IPS DF 19.7 (cell line): ENCODE data around the gene CLCN7.

Experiments used
- DNase-seq: peaks from one replicate; pipeline ENCODE4 v3.0.0-alpha.2; 2013; ENCODE audit warnings: low read depth, low spot score

Gene CLCN7

DNA sequence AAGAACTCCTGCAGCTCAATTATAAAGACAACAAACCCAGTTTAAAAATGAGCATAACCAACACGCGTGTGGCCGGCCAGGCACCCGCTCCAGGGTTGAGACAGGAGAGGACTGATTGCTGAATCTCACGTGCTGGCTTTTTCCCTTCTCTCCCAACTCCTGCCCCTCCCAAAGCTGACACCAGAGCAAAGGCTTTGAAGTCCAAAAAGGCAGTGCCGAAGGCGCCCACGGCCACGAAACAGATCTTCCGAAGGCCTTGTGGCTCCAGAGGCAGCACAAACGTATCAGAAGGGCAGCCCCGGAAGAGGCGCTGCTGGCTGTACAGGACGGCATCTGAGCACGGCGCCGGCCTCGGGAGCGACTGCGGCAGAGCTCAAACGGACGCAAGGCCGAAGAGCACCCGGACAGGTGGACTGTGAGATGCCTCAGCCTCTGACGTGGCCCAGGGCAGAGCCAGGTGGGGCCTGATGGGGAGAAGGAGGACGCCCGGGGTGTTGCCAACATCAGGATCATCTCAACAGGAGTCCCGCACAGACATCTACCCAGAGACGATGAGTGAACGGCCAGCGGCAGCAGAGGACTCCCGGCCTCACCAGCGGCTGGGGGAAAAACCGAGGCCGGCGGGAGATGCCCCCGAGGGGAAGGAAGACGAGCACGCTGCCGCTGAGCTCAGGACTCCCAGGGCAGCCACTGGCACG, 10.5 kb downstream of the CLCN7 start:
- DNase-seq, result no peak

DNA sequence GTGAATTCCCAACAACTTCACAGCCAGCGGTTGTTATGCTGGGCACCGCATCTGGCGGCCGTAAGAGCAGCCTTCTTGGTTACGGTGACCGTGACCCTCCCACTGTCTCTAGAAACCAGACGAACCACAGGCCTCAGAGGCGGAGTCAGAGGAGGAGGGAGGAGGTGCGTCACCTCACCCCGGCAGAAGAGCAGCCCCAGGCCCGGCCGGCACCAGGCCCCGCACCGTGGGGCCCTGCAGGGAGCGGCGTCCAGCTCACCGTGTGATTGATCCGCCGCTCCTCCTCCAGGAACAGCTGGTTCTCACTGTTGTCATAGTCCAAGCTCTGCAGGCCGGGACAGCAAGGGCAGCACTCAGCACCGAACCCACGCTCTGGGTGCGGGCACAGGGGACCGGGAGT, 13.7 kb downstream of the CLCN7 start:
- DNase-seq, result no peak

GRCh38 chr16:1460602-1461138, 14.2 kb downstream of the CLCN7 start:
- no peak for DNase-seq

- DNase-seq, result no peak
These were observed 14.9 kb downstream of the CLCN7 start for GRCh38 chr16:1459967-1460366.

- no peak for DNase-seq
These were observed 15.9 kb downstream of the CLCN7 start for GRCh38 chr16:1458977-1459341.

GRCh38 chr16:1458336-1458976, 16.4 kb downstream of the CLCN7 start:
- no peak for DNase-seq

GRCh38 chr16:1457489-1458245, 17.2 kb downstream of the CLCN7 start:
- DNase-seq, result no peak

GRCh38 chr16:1456951-1457350, 17.9 kb downstream of the CLCN7 start:
- no peak for DNase-seq

GRCh38 chr16:1455190-1456171, 19.3 kb downstream of the CLCN7 start:
- DNase-seq, result no peak

DNA sequence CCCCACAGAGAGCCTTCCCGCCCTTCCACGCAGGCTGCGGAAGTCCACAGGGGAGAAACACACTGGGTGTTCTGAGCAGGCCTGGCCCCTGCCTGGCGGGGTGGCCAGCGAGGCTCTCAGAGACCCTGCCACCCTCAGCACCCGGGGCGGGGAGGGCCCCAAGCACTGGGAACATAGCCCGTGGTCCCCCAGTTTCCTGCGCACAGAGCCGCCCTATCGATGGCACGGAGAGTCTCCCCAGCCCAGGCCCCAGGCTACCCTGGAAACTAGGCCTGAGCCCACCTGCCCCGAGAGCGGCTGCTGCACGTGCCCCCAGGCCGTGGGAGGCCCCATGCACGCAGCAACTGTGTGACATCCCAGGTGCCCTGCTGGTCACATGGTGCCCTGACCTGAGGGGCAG, 20.3 kb downstream of the CLCN7 start:
- no peak for DNase-seq

DNA sequence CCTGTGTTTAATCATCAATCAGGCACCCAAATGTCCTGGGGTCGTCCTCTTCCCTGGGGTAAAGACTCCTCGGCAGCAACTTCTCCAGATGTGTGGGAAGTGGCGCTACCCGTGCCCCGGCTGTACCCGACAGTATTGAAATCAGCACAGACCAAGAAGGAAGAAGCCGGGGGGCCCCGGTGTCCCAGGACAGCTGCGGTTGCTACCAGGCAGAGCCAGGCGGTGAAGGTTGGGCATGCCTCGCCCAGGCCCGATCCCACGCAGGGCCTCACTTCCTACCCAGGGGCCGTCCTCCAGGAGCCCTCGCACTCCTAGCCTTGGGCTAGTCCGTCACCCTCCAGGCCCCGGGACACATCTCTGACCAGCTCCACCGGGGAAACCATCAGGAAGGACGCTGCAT, 21.5 kb downstream of the CLCN7 start:
- DNase-seq, result no peak

DNA sequence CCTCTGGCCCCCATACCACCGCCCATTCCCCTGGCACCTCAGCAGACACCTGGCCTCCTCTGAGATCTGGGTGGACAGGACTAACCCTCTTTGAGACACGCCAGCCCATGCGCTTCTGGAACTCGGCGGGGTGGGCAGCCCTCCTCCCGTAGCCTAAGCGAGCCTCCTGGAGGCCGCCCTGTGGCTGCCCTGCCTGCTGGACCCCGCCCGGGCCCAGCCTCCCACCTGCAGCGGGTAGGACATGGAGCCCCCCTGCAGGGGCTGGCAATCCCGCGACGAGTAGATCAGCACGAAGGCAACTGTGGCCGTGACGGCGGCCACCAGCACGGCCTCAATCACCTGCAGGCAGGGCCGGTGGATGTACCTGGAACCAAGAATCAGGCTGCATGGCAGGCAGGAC, 22.3 kb downstream of the CLCN7 start:
- DNase-seq, result no peak

GRCh38 chr16:1451702-1452392, 23.0 kb downstream of the CLCN7 start:
- DNase-seq, result no peak

GRCh38 chr16:1450841-1451240, 24.0 kb downstream of the CLCN7 start:
- no peak for DNase-seq

DNA sequence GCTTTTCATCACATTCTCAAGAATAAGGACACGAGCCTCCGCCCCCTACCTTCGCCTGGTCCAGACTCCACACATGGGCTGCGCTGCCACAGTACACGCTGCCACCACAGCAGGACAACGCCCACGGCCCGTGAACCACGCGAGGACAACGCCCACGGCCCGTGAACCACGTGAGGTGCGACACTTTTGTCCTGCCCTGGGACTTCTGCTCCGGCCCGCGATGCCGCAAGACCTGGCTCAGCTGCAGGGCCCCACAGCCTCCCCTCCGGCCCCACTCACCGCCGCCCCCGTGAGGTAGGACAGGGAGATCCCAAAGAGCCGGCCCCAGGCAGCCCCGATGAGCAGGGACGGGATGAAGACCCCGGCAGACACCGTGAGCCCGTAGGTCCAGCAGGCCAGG, 24.6 kb downstream of the CLCN7 start:
- DNase-seq, result no peak

- no peak for DNase-seq
These were observed 25.5 kb downstream of the CLCN7 start for GRCh38 chr16:1449201-1449788.

DNA sequence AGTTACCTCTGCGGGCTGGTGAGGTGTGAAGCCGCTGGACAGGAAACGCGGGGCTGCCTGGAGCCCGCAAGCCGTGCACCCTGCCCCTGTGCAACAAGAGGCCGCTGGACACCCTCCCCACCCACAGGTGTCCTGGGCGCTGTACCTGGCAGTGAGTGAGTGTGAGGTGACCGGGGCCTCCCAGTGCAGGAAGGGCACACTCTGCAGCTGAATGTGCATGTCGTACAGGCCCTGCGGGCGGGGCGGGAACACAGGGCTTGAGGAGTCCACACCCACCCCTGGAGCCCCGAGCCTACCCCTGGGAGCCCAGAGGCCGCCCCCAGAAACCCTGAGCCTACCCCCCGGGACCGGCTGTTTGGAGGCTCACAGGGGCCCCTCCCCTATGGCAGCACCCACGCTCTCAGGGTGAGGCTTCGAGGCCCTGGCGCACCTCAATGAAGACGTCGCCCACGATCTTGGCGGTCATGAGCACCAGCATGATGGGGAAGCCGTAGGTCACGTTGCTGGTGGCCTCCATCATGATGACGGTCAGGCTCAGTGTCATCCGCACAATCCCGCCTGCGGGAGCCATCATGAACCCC, 26.2 kb downstream of the CLCN7 start:
- no peak for DNase-seq

DNA sequence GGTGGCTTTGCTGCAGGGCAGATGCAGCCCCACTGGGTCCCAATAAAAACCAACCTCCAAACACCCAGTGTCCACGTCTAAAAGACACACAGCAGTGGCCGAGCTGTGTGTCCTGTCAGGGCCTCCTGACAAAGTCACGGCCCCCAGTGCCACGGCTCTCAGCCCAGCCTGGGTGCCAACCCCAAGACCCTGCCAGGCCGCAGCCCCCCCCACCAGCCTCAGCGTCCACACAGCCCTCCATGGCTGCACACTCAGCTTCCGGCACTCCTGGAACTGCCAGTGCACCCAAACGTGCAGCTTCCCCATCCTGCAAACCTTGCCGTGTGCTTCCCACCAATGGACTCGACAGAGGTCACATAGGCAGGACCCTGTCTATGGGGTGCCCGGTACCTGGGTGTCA, 26.9 kb downstream of the CLCN7 start:
- no peak for DNase-seq

GRCh38 chr16:1446296-1447080, 28.3 kb downstream of the CLCN7 start:
- no peak for DNase-seq
